HEK293 (cell line): ENCODE results near the gene UNCX.

ENCODE experiments used
- CTCF ChIP-seq: fragments of 450-650 bp; formaldehyde crosslinking; IDR thresholded peaks from 2 replicates; pipeline ENCODE4 v1.5.1; 2016; ENCODE audit warnings: missing biosample characterization, missing genetic modification characterization
- KLF16 ChIP-seq: fragments of 450-650 bp; formaldehyde crosslinking; IDR thresholded peaks from 2 replicates; pipeline ENCODE4 v1.5.1; 2017; ENCODE audit warnings: missing biosample characterization, missing genetic modification characterization
- MYNN ChIP-seq: fragments of 450-650 bp; formaldehyde crosslinking; IDR thresholded peaks from 2 replicates; pipeline ENCODE4 v1.5.1; 2016; ENCODE audit warnings: missing biosample characterization, missing genetic modification characterization, borderline replicate concordance
- REST ChIP-seq: fragments of 450-650 bp; formaldehyde crosslinking; IDR thresholded peaks from 2 replicates; pipeline ENCODE4 v1.5.1; 2016; ENCODE audit warnings: missing biosample characterization, missing genetic modification characterization
- ZNF513 ChIP-seq: fragments of 450-650 bp; IDR thresholded peaks from 2 replicates; pipeline ENCODE4 v1.5.1; 2018; ENCODE audit warnings: missing biosample characterization, missing genetic modification characterization
- ZNF530 ChIP-seq: fragments of 450-650 bp; formaldehyde crosslinking; IDR thresholded peaks from 2 replicates; pipeline ENCODE4 v1.5.1; 2016; ENCODE audit warnings: low read depth, missing biosample characterization, missing genetic modification characterization

- TF ChIP-seq CTCF (tag by site-specific recombination) (no peak), ZNF530 (no peak), REST (no peak), MYNN (tag by site-specific recombination) (no peak), KLF16 (tag by site-specific recombination) (no peak), ZNF513 (tag by site-specific recombination) (no peak)
These were observed 4.0 kb upstream of the UNCX start for GRCh38 chr7:1228545-1229201.
